T-cell (primary cell): ENCODE data around the gene MAP6. TPM values are rescaled to one million over a fixed set of nuclear protein-coding genes. Genes with fewer than 3 reads are reported as not detected.

Experiments used
- ATAC-seq, 4 experiments: fragments of 200-7000 bp in 3 of 4; fragments of 150-1000 bp in 1 of 4; cut with Tn5 transposase; replicated peaks in 1 of 4; 1 replicate in 3 of 4; 2 replicates in 1 of 4; pipeline ENCODE4 v1.10.0; 2021; ENCODE audit warnings: moderate library complexity in 3 of 4, mild to moderate bottlenecking in 2 of 4, moderate number of reproducible peaks in 1 of 4
- CTCF ChIA-PET, 2 donors: fragments of 300-600 bp; sonication (Branson Sonifier 250); formaldehyde crosslinking; loops; one replicate each; lab custom pipeline; 2022; ENCODE audit warnings: antibody characterized with exemption in 2 of 2; lab: Charles Lee
- POLR2A ChIA-PET, 2 donors: fragments of 300-600 bp; sonication (Branson Sonifier 250); formaldehyde crosslinking; loops; one replicate each; lab custom pipeline; 2022; ENCODE audit warnings: antibody characterized with exemption in 2 of 2; lab: Charles Lee
- DNase-seq, 35 experiments: peaks; one replicate each; pipeline versions ENCODE4 v3.0.0 to v3.0.0-alpha.2; 2013 to 2023
- H3K27ac ChIP-seq: one replicate; pipeline ENCODE4 v1.5.1; 2013; ENCODE audit warnings: low read length
- H3K27me3 ChIP-seq, 2 experiments: replicated peaks in 1 of 2; 1 replicate in 1 of 2; 2 replicates in 1 of 2; pipeline versions ENCODE4 v1.6.1 to v1.7.0; 2013; ENCODE audit warnings: low read length in 1 of 2, mixed read lengths in 1 of 2; ENCODE audit not compliant: control insufficient read depth in 2 of 2, insufficient read depth in 2 of 2; ENCODE audit errors: extremely low read depth in 1 of 2
- H3K36me3 ChIP-seq, 2 donors: 1 replicate in 1 of 2; 2 replicates in 1 of 2; pipeline versions ENCODE4 v1.6.1 to v1.7.0; 2013; ENCODE audit warnings: low read length in 1 of 2; ENCODE audit not compliant: control insufficient read depth in 2 of 2, insufficient read depth in 1 of 2; ENCODE audit errors: extremely low read depth in 1 of 2
- H3K4me1 ChIP-seq, 2 experiments: 1 replicate in 1 of 2; 2 replicates in 1 of 2; pipeline versions ENCODE4 v1.6.1 to v1.7.0; 2013; ENCODE audit warnings: low read length in 2 of 2, mixed read lengths in 1 of 2; ENCODE audit not compliant: insufficient read depth in 2 of 2, control insufficient read depth in 1 of 2; ENCODE audit errors: extremely low read depth in 1 of 2
- H3K4me3 ChIP-seq, 2 donors: 1 replicate in 1 of 2; 2 replicates in 1 of 2; pipeline versions ENCODE4 v1.5.1 to v1.7.0; 2013; ENCODE audit warnings: mild to moderate bottlenecking in 2 of 2, low read length in 1 of 2, moderate library complexity in 1 of 2; ENCODE audit not compliant: control insufficient read depth in 1 of 2; ENCODE audit errors: extremely low read depth in 1 of 2
- H3K9me3 ChIP-seq: 2 replicates; pipeline ENCODE4 v1.7.0; 2013
- H3K27ac Mint-ChIP-seq, 2 donors: one replicate each; pipeline ENCODE4 v1.8.0; 2020 to 2021; ENCODE audit warnings: mild to moderate bottlenecking in 2 of 2, mixed read lengths in 2 of 2
- H3K27me3 Mint-ChIP-seq, 2 donors: one replicate each; pipeline ENCODE4 v1.8.0; 2021 to 2022; ENCODE audit warnings: mixed read lengths in 2 of 2
- H3K36me3 Mint-ChIP-seq: one replicate; pipeline ENCODE4 v1.8.0; 2021; ENCODE audit warnings: mixed read lengths
- H3K4me1 Mint-ChIP-seq, 3 donors: one replicate each; pipeline ENCODE4 v1.8.0; 2020 to 2022; ENCODE audit warnings: mixed read lengths in 3 of 3, mild to moderate bottlenecking in 1 of 3
- H3K4me3 Mint-ChIP-seq, 3 donors: one replicate each; pipeline ENCODE4 v1.8.0; 2020 to 2022; ENCODE audit warnings: mild to moderate bottlenecking in 3 of 3, mixed read lengths in 3 of 3, moderate library complexity in 3 of 3
- H3K9me3 Mint-ChIP-seq, 3 donors: one replicate each; pipeline ENCODE4 v1.8.0; 2020 to 2022; ENCODE audit warnings: mixed read lengths in 3 of 3
- WGBS: methylation state at CpG from one replicate; pipeline ENCODE4 v1.1.5; 2013; ENCODE audit warnings: missing lambda C conversion rate; ENCODE audit not compliant: insufficient coverage; 5-methylcytosine and 5-hydroxymethylcytosine counted together
- total RNA-seq, 35 experiments: library from RNA in 6 of 35; stranded (reverse) in 6 of 35; fragments of 120-200 nt in 1 of 35; gene quantifications; one replicate each; pipeline versions ENCODE4 v1.2.1 to v1.2.4 and lab custom pipeline; 2013 to 2026

Gene MAP6
- total RNA-seq (under 1 TPM in 3 of 5 donors, not detected in 2; 0.19 to 0.35 (median 0.30) TPM), total RNA-seq (lab: John Stamatoyannopoulos, UW) (0 to 0.61 (median 0.13) reads per million in 29 experiments)
- 0.06 TPM for total RNA-seq (2013)

DNA sequence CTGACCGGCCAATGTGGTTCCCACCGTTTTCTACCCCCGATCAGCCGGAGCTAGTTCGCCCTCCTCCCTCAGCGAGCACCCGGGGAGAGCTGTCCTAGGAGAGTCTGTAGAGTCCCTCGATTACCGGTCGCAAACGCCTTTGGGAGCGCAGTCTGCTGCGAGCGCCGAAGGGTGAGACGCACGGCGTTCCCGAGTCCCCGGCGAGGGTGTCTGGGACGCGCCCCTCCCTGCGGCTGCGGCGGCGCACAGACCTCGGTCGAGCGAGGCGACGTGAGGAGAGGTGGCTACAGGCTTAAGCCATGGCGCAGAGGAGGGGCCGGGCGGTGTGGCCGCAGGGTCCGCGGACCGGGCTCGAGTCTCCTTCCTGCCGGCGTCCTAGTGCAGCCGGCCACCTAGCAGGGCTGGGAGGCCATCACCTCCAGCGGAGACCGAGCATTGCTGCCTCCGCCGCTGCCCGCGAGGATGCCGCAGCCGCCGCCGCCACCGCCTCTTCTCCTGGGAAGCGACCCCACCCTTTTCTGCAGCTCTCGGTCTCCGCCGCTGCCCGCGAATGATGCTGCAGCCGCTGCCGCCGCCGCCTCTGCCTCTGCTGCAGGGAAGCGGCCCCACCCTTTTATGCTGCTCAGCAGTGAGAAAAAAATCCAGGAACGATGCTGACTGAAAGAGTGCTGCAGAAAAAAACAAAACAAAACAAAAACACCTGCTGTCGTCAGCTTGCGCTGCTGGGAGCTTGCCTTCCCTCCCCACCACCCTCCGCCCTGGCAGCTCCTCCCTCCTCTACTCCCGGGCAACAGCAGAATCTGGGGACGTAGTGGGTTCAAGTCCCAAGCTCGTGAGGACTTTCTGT lies at the start of gene MAP6:
Gene MAP6 (minus strand): TSS at position 588 of the 847 bp plus-strand sequence. CDS start 669 bp downstream, outside the sequence.
- CTCF ChIA-PET = interaction anchor here in 1 of 2 donors (0.6 kb wide), 1 partner anchor 21 kb away, joined by 4 read pairs; no protein-coding TSS in a partner anchor
- Histone ChIP-seq H3K27me3 (peaks cover 30 to 37% of the 10 kb centered on the region in 2 experiments), H3K4me3 (peak within 1 kb of the TSS; percentile 22 to 68)

DNA sequence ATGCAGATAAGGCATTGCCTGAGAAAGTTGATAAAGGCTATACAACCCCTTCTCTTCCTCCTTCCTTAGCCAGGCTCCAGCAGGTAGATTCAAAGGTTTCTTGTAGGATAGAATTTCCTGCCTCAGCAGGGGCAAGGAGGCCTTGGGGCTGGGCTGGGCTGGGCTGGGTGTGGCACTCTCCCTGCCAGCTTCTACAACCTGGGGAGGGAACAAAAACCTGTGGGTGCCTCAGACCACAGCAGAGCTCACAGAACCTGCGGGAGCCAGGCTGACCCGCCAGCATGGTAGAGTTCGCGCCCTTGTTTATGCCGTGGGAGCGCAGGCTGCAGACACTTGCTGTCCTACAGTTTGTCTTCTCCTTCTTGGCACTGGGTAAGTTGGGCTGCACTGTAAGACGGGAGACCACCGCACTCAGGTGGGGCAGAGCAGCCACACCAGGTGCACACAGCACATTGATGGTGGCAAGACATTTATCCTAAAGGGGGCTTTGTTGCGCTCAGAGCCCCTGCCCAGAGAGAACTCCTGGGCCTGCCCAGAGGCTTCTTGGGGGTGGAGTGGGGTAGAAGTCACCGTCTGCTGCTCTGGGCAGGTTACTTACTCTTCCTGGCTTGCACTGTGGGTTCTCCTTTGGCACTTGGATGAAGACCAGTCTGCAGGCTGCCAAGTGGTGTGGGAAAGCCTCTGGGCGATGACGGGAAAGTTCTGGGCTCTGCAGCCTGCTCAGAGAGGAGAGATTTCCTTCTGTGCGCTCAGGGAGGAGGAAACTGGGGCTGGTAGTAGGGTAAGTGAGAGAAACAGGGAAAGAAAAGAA lies 49.0 kb upstream of the MAP6 start, which contains the start of gene MOGAT2:
Gene MOGAT2 (plus strand): TSS at position 231 of the 811 bp plus-strand sequence. CDS start 51 bp downstream, at position 282.
- ATAC-seq (no peak), DNase-seq (no peak)
- H3K27me3 ChIP-seq = peaks cover 0 to 2% of the 10 kb centered on the region in 2 experiments
- no peaks in the 10 kb centered on the region for H3K9me3 ChIP-seq
- peaks cover 1 to 12% of the 10 kb centered on the region in 2 donors for H3K27me3 Mint-ChIP-seq
- no peak within 1 kb of the TSS for H3K27ac Mint-ChIP-seq
- 83% methylated on average over 13 of the region's 13 CpGs for WGBS
- H3K36me3 Mint-ChIP-seq = no peaks in the 10 kb centered on the region
- CTCF ChIA-PET = no interaction called here
- no peaks in the 10 kb centered on the region for H3K4me1 ChIP-seq
- no peaks in the 10 kb centered on the region for H3K4me1 Mint-ChIP-seq
- H3K9me3 Mint-ChIP-seq = no peaks in the 10 kb centered on the region
- POLR2A ChIA-PET = no interaction called here
- no peak within 1 kb of the TSS for H3K27ac ChIP-seq
- no peak within 1 kb of the TSS for H3K4me3 Mint-ChIP-seq
- no peak within 1 kb of the TSS for H3K4me3 ChIP-seq
- H3K36me3 ChIP-seq = no peaks in the 10 kb centered on the region

More for the DNA sequence above, at the start of gene MAP6:
- no peak within 1 kb of the TSS for H3K27ac ChIP-seq
- Mint-ChIP-seq H3K27ac (no peak within 1 kb of the TSS), H3K4me3 (peak within 1 kb of the TSS; percentile 74 to 82 (median 79)), H3K4me1 (peaks cover 6 to 18% (median 8%) of the 10 kb centered on the region in 3 donors), H3K36me3 (no peaks in the 10 kb centered on the region), H3K27me3 (peaks cover 63 to 72% of the 10 kb centered on the region in 2 donors), H3K9me3 (peaks cover 0 to 4% (median 0%) of the 10 kb centered on the region in 3 donors)
- WGBS = under 1% methylated on average over 68 of the region's 72 CpGs
- H3K4me1 ChIP-seq = peaks cover 0 to 22% of the 10 kb centered on the region in 2 experiments
- ATAC-seq = peak; percentile 34 to 53 (median 46)
- peak in 8 of 35 experiments; percentile 4 to 24 (median 10) for DNase-seq
- POLR2A ChIA-PET = no interaction called here
- no peaks in the 10 kb centered on the region for H3K36me3 ChIP-seq
- H3K9me3 ChIP-seq = no peaks in the 10 kb centered on the region

DNA sequence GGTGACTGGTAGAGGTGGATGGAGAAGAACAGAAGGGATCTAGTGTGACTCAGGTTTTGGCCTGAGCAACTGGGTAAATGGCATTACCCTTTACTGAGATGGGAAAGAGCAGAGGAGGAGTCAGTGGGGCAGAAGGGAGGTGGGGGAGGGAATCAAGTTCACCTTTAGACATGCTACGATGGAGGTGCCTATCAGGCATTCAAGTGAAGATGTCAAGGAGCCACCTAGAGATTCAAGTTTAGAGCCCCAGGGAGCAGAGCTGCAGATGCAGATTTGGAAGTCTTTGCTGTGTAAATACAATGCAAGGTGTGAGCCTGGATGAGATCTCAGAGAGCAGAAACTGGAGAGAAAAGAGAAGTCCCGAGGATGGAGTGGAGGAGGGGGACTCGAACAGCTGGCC lies 47.8 kb upstream of the MAP6 start:
- Histone ChIP-seq H3K36me3 (no peaks in the 10 kb centered on the region), H3K27me3 (peaks cover 0 to 6% of the 10 kb centered on the region in 2 experiments), H3K4me3 (no peak overlapping the region), H3K4me1 (no peaks in the 10 kb centered on the region), H3K9me3 (no peaks in the 10 kb centered on the region), H3K27ac (no peak overlapping the region)
- ChIA-PET CTCF (no interaction called here), POLR2A (no interaction called here)
- Mint-ChIP-seq H3K4me3 (no peak overlapping the region), H3K27me3 (peaks cover 1 to 12% of the 10 kb centered on the region in 2 donors), H3K9me3 (no peaks in the 10 kb centered on the region), H3K4me1 (no peaks in the 10 kb centered on the region), H3K36me3 (no peaks in the 10 kb centered on the region), H3K27ac (no peak overlapping the region)
- ATAC-seq (no peak), DNase-seq (no peak)
- WGBS = 75% methylated on average over 3 of the region's 3 CpGs

DNA sequence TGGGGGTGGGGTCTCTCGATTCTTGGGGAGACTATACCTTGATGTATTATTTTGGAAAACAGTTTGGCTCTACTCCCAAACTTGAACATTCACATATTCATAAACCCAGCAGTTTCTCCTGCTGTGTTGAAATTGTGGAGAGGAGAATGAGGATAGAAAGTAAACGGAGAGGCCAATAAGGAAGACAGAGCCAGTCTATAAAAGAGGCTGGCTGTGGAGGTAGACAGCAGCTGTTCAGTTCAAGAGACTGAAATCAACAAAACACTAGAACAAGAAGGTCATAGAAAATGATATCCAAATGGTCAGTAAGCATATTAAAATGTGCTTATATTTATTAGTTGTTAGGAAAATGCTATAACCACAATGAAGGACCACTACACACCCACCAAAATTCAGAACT lies 46.9 kb upstream of the MAP6 start:
- no peak for DNase-seq
- Histone ChIP-seq H3K9me3 (no peaks in the 10 kb centered on the region), H3K36me3 (no peaks in the 10 kb centered on the region), H3K4me3 (no peak overlapping the region), H3K27ac (no peak overlapping the region), H3K27me3 (peaks cover 0 to 6% of the 10 kb centered on the region in 2 experiments), H3K4me1 (no peaks in the 10 kb centered on the region)
- Mint-ChIP-seq H3K36me3 (no peaks in the 10 kb centered on the region), H3K27me3 (peaks cover 5 to 12% of the 10 kb centered on the region in 2 donors), H3K9me3 (no peaks in the 10 kb centered on the region), H3K27ac (no peak overlapping the region), H3K4me3 (no peak overlapping the region), H3K4me1 (no peaks in the 10 kb centered on the region)
- POLR2A ChIA-PET = no interaction called here
- WGBS = no CpG with 5 or more reads among the region's 2 CpGs
- CTCF ChIA-PET = no interaction called here
- no peak for ATAC-seq

DNA sequence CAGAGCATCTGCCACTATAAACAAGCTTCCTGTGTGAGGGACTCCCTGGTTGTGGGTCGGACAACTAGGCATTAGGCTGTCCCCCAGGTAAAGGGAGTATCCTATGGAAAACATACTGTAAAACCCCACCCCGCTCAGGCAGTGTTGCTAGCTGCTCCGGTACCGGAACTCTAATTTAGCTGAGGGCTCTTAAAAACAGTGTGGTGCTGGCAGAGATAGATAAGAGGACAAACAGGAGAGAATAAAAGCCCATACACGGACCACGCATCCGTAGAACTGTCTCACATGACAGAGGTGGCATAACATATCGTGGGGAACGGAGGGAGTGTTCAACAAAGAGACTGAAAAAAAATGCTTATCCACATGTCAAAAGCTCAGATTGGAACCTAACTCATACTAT lies 45.4 kb upstream of the MAP6 start:
- Mint-ChIP-seq H3K27ac (no peak overlapping the region), H3K36me3 (no peaks in the 10 kb centered on the region), H3K4me3 (no peak overlapping the region), H3K9me3 (no peaks in the 10 kb centered on the region), H3K27me3 (peaks cover 5 to 12% of the 10 kb centered on the region in 2 donors), H3K4me1 (no peaks in the 10 kb centered on the region)
- POLR2A ChIA-PET = no interaction called here
- CTCF ChIA-PET = interaction anchor here (0.5 to 1.4 kb wide), 2 partner anchors 9 to 808 kb away, joined by 3 to 6 read pairs; no protein-coding TSS in a partner anchor
- Histone ChIP-seq H3K36me3 (no peaks in the 10 kb centered on the region), H3K27ac (no peak overlapping the region), H3K27me3 (peaks cover 0 to 5% of the 10 kb centered on the region in 2 experiments), H3K4me3 (no peak overlapping the region), H3K9me3 (no peaks in the 10 kb centered on the region), H3K4me1 (no peaks in the 10 kb centered on the region)
- WGBS = 60% methylated on average over 2 of the region's 9 CpGs
- DNase-seq (no peak), ATAC-seq (no peak)
